ENCODE results near the gene TACC3.

The TACC3 gene

GRCh38 chr4:1767061-1767769 lies 45.9 kb downstream of the TACC3 start:
- TF ChIP-seq CTCF (IDR thresholded peaks at IDR 0.05; ENCODE audit: borderline replicate concordance, control extremely low read depth, extremely low read depth, insufficient read depth, missing control alignments), result no peak
- peak; percentile 67 for DNase-seq (ENCODE audit: low spot score)
- in situ Hi-C loops (cut with MboI; ENCODE audit: low sequenced_read_pairs, unreplicated experiment), result no loop called here

GRCh38 chr4:1767770-1768366 lies 46.5 kb downstream of the TACC3 start:
- TF ChIP-seq CTCF (IDR thresholded peaks at IDR 0.05; ENCODE audit: borderline replicate concordance, control extremely low read depth, extremely low read depth, insufficient read depth, missing control alignments), result peak; percentile 41
- DNase-seq (ENCODE audit: low spot score), result peak; percentile 76

GRCh38 chr4:1768367-1769034 lies 47.2 kb downstream of the TACC3 start:
- DNase-seq (ENCODE audit: low spot score), result no peak
- TF ChIP-seq CTCF (IDR thresholded peaks at IDR 0.05; ENCODE audit: borderline replicate concordance, control extremely low read depth, extremely low read depth, insufficient read depth, missing control alignments), result no peak
- in situ Hi-C loops (cut with MboI; ENCODE audit: low sequenced_read_pairs, unreplicated experiment), result no loop called here

More at GRCh38 chr4:1767770-1768366, 46.5 kb downstream of the TACC3 start:
- in situ Hi-C loops (cut with MboI; ENCODE audit: low sequenced_read_pairs, unreplicated experiment), result no loop called here

GRCh38 chr4:1769692-1770091 lies 48.4 kb downstream of the TACC3 start:
- in situ Hi-C loops (cut with MboI; ENCODE audit: low sequenced_read_pairs, unreplicated experiment), result no loop called here
- DNase-seq (ENCODE audit: low spot score), result no peak
- TF ChIP-seq CTCF (IDR thresholded peaks at IDR 0.05; ENCODE audit: borderline replicate concordance, control extremely low read depth, extremely low read depth, insufficient read depth, missing control alignments), result no peak

GRCh38 chr4:1770245-1770644 lies 48.9 kb downstream of the TACC3 start:
- in situ Hi-C loops (cut with MboI; ENCODE audit: low sequenced_read_pairs, unreplicated experiment), result no loop called here
- no peak for DNase-seq (ENCODE audit: low spot score)
- TF ChIP-seq CTCF (IDR thresholded peaks at IDR 0.05; ENCODE audit: borderline replicate concordance, control extremely low read depth, extremely low read depth, insufficient read depth, missing control alignments), result no peak

GRCh38 chr4:1770791-1771231 lies 49.5 kb downstream of the TACC3 start:
- in situ Hi-C loops (cut with MboI; ENCODE audit: low sequenced_read_pairs, unreplicated experiment), result no loop called here
- no peak for TF ChIP-seq CTCF (IDR thresholded peaks at IDR 0.05; ENCODE audit: borderline replicate concordance, control extremely low read depth, extremely low read depth, insufficient read depth, missing control alignments)
- no peak for DNase-seq (ENCODE audit: low spot score)
